Measurements from ENCODE around the gene GORASP1.

GORASP1 gene

GRCh38 chr3:39141171-39141995, 34.0 kb upstream of the GORASP1 start:
- no peak overlapping the region for H3K4me3 ChIP-seq (ENCODE audit: low read depth, low read length)

DNA sequence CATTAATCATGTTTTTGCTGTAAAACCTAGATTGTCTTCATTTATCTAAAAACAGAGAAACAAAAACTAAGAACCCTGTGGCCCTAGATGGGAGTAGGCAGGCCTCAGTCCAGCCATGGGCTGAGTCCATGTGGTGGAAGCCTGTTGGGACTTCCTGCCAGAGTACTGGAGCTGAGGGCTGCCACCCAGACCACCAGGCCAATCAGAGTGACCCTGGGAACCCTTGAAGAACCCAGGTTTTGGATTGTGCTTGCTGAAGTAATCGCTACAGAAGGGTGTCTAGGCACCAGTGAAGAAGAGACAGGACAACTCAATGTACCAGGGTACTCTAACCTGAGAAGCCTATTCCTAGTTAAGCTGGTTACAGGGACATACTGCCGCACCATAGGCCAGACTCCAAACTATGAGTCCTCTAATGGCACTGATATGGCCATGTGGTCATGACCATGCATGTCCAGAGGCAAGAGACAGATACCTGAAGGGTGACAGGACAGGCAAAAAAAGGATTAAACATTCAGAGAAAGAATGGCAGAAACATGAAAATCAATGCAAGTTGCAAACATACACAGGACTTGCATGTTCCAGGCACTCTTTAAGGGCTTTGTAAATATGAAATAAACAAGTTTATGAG, 33.0 kb upstream of the GORASP1 start:
- H3K4me3 ChIP-seq (ENCODE audit: low read depth, low read length): no peak overlapping the region

DNA sequence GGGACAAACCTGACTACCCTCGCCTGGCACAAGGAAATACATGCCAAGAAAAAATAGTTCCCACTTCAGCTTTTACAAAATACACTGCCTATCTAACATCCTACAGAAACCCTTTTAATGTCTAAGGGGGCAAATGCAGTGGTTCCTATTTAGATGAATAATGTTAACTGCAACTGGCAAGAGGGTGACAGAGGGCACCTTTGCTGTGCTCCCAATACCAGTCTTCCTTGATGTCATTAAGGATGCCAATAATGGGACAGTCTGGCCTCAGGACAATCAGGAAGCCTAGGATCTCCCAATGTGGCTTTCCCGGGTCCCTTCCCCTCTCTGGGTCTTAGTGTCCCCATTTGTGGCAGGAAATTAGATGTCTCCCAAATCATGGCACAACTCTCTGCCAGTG, 32.0 kb upstream of the GORASP1 start:
- H3K4me3 ChIP-seq (ENCODE audit: low read depth, low read length): no peak overlapping the region

DNA sequence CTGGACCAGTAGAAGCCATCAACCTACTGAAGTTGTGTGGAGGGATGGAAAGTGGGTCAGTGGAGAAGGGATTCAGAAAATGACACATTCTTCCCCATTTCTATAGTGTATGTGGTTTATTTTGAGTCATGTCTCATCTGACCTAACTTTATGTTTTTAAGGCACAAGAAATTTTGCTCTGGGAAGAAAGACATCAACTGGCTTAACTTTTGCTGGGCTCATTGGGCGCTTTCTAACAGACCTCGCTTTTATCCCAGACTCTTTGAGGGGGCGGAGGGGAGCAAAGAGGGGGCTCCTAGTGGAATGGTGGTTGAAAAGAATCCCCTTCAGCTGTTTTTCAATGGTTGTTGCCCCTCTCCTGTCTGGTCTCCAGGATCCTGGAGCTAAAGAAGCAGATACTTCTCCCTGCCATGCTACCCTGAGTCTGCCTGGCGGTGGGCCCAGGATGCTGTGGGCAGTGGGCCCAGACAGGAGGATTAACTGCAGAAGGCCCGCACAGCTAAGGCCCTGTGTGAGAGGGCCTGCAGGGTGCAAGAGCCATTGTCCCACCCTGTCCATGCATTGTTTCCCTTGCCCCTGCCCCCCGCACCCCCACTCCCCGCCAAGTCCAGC, 31.5 kb upstream of the GORASP1 start:
- H3K4me3 ChIP-seq (ENCODE audit: low read depth, low read length): no peak overlapping the region

GRCh38 chr3:39137991-39138803, 30.8 kb upstream of the GORASP1 start:
- H3K4me3 ChIP-seq (ENCODE audit: low read depth, low read length): no peak overlapping the region

DNA sequence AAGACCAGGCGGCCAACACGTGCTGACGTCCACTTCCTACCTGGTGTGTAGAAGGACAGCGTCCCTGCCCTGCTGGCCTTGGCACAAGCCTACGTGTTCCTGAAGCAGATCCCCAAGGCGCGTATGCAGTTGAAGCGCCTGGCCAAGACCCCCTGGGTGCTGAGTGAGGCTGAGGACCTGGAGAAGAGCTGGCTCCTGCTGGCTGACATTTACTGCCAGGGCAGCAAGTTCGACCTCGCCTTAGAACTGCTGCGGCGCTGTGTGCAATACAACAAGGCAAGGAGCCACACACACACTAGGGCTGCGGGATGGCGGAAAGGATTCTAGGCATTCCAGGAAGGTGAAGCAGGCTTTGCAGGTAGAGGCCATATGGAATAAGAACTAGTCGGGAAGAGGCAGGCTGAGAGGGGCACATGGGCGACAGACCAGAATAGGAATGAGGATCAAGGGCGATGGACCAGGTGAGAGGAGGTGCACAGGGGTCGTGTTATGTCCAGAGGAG, 30.1 kb upstream of the GORASP1 start:
- no peak overlapping the region for H3K4me3 ChIP-seq (ENCODE audit: low read depth, low read length)

DNA sequence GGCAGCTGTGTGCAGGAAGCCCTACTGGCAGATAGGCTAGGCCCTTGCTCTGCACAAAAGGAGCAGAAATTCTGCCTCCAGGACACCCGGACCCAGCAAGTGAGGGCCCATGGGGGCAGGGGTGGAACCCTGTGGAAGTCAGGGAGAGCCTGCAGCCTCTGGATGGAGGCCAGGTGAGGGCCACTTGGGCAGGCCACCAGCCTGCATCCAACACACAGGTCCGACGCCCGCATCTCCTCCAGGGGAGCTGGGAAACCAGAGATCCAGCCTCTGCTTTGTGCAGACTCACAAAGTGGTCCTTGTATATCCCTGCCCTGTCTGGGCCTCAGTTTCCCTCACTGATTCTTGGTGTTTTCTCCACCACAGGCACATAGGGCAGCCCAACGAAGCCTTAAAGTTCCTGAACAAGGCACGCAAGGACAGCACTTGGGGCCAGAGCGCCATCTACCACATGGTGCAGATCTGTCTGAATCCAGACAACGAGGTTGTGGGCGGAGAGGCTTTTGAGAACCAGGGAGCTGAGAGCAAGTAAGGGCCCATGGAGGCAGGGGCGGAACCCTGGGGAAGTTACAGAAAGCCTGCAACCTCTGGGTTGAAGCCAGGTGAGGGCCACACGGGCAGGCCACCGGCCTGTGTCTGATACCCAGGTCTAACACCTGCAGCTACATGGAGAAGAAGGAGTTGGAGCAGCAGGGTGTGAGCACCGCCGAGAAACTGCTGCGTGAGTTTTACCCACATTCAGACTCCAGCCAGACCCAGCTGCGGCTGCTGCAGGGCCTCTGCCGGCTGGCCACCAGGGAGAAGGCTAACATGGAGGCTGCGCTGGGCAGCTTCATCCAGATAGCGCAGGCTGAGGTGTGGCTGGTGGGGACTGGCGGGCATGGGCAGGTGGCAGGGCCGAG, 29.4 kb upstream of the GORASP1 start:
- no peak overlapping the region for H3K4me3 ChIP-seq (ENCODE audit: low read depth, low read length)

GRCh38 chr3:39135170-39135805, 27.9 kb upstream of the GORASP1 start:
- H3K4me3 ChIP-seq (ENCODE audit: low read depth, low read length): no peak overlapping the region

DNA sequence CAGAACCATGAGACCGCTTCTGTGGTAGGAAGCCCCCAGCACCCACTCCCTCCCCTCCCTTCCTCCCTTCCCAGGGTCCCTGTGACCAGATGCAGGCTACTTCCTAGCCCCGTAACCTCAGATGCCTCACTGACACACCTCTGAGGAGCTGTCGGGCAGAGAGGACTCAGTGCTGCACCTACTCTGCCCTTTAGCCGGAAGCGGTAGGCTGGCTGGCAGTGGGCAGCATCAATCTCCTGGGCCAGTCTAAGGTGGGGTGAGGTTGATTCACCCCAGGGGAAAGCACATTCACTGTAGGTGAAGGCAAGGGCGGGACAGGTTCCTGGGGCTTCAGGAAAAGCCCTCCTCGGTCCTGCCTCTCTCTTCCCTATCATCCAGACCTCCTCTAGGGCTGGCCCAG, 26.9 kb upstream of the GORASP1 start:
- no peak overlapping the region for H3K4me3 ChIP-seq (ENCODE audit: low read depth, low read length)

DNA sequence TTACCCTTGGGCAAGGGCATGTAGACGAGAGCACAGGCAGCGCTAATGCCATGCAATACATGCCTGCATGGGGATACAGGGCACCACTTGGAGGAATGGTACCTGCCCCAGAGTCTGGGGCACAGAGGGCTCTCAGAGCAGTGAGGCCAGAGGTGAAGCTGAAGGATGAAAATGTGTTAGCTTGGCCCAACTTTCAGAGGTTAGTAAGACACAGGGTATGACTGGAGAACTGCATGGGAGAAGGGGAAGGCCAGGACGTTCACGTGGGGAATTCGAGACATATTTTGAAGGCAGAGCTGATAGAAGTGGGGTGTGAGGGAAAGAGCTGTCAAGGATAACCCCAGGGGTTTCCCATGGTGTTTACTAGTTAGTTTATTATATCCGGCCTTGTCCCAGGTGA, 26.4 kb upstream of the GORASP1 start:
- H3K4me3 ChIP-seq (ENCODE audit: low read depth, low read length): no peak overlapping the region

DNA sequence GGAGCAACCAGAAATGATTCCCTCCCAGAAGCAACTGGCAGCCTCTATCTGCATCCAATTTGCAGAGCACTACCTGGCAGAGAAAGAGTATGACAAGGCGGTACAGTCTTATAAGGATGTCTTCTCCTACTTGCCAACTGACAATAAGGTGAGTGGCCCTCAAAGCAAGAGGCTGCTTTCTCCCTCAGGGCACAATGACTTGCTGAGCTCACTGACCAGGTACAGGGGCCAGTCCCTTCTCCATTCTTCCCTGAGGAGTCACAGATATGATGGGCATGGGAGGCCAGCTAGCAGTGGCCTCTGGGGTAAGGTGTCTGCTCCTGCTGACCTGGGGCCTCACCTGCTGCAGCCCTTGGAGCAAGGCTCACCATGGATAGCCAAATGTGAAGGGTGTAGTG, 25.7 kb upstream of the GORASP1 start:
- H3K4me3 ChIP-seq (ENCODE audit: low read depth, low read length): no peak overlapping the region

- no peak overlapping the region for H3K4me3 ChIP-seq (ENCODE audit: low read depth, low read length)
Observed at GRCh38 chr3:39132096-39133092, 25.0 kb upstream of the GORASP1 start.

GRCh38 chr3:39130693-39131265, 23.4 kb upstream of the GORASP1 start:
- H3K4me3 ChIP-seq (ENCODE audit: low read depth, low read length): no peak overlapping the region

GRCh38 chr3:39130026-39130425, 22.6 kb upstream of the GORASP1 start:
- no peak overlapping the region for H3K4me3 ChIP-seq (ENCODE audit: low read depth, low read length)

GRCh38 chr3:39128951-39129350, 21.5 kb upstream of the GORASP1 start:
- no peak overlapping the region for H3K4me3 ChIP-seq (ENCODE audit: low read depth, low read length)

GRCh38 chr3:39127908-39128304, 20.5 kb upstream of the GORASP1 start:
- no peak overlapping the region for H3K4me3 ChIP-seq (ENCODE audit: low read depth, low read length)

DNA sequence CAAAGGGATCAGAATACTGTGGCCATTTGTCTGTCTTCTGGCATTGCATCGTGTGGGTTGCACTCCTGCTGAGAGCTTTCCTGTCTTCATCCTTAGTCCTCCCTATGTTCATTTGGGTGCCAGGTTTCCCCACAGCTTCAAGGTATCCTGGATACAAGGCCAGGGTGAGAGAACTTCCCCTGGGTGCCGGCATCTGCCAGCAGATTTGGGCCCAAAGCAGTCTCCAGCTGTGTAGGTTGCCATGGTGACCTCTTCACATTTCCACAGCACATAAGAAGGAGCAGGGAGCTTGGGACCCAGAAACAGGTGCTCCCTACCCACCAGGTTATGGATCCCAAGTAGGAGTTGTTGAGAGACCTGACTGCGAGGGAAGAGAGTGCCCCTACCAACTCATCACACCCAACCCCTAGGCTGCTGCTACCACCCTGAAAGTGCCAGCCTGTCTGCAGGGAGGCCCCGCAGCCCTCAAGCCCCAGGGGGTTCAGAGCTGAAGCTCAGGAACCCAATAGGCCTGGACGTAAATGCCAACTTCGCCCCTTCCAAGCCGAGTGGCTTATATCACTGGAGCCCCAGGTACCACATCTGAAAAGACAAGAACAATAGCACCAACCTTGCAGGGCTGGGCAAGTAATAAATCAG, 20.0 kb upstream of the GORASP1 start:
- H3K4me3 ChIP-seq (ENCODE audit: low read depth, low read length): no peak overlapping the region

Data from iPS-11a (cell line).